ENCODE measurements around the gene PCDHA11.
A peak's percentile ranks its signal among the peaks of the same experiment; 100 is the strongest.
"Not testable (repeated sequence)": the region's sequence is repeated elsewhere in the genome, so short reads cannot be mapped to it uniquely, and the experiment has no call there.

PCDHA11 gene, protein sequence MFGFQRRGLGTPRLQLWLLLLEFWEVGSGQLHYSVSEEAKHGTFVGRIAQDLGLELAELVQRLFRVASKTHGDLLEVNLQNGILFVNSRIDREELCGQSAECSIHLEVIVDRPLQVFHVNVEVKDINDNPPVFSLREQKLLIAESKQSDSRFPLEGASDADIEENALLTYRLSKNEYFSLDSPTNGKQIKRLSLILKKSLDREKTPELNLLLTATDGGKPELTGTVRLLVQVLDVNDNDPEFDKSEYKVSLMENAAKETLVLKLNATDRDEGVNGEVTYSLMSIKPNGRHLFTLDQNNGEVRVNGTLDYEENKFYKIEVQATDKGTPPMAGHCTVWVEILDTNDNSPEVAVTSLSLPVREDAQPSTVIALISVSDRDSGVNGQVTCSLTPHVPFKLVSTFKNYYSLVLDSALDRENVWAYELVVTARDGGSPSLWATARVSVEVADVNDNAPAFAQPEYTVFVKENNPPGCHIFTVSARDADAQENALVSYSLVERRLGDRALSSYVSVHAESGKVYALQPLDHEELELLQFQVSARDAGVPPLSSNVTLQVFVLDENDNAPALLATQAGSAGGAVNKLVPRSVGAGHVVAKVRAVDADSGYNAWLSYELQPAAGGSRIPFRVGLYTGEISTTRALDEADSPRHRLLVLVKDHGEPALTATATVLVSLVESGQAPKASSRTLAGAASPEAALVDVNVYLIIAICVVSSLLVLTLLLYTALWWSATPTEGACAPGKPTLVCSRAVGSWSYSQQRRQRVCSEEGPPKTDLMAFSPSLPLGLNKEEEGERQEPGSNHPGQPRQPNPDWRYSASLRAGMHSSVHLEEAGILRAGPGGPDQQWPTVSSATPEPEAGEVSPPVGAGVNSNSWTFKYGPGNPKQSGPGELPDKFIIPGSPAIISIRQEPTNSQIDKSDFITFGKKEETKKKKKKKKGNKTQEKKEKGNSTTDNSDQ

DNA sequence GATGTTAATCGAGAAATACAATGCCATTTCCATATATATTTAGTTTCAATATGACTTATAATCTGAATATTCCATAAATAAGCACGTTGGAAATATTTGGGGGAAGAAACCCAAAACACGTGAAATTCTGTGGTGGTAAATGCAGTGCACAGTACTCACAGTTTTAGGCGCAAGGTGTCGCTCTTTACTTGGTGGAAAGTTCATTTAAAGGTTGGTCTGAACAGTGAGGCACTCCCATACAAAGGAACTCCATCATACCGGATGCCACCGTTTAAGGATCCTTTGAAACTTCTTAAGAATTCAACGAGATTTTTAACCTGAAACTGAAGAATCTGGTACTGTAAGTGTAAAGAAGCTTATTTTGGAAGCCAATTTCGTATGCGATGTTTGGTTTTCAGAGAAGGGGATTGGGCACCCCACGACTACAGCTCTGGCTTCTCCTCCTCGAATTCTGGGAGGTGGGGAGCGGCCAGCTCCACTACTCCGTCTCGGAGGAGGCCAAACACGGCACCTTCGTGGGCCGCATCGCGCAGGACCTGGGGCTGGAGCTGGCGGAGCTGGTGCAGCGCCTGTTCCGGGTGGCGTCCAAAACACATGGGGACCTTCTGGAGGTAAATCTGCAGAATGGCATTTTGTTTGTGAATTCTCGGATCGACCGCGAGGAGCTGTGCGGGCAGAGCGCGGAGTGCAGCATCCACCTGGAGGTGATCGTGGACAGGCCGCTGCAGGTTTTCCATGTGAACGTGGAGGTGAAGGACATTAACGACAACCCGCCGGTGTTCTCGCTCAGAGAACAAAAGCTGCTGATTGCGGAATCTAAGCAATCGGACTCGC is at the start of gene PCDHA11:
PCDHA11 (plus strand) TSS at position 237 of the 834 bp plus-strand sequence; CDS start at position 384, 147 bp downstream.
- DNase-seq = peak; percentile 78

DNA sequence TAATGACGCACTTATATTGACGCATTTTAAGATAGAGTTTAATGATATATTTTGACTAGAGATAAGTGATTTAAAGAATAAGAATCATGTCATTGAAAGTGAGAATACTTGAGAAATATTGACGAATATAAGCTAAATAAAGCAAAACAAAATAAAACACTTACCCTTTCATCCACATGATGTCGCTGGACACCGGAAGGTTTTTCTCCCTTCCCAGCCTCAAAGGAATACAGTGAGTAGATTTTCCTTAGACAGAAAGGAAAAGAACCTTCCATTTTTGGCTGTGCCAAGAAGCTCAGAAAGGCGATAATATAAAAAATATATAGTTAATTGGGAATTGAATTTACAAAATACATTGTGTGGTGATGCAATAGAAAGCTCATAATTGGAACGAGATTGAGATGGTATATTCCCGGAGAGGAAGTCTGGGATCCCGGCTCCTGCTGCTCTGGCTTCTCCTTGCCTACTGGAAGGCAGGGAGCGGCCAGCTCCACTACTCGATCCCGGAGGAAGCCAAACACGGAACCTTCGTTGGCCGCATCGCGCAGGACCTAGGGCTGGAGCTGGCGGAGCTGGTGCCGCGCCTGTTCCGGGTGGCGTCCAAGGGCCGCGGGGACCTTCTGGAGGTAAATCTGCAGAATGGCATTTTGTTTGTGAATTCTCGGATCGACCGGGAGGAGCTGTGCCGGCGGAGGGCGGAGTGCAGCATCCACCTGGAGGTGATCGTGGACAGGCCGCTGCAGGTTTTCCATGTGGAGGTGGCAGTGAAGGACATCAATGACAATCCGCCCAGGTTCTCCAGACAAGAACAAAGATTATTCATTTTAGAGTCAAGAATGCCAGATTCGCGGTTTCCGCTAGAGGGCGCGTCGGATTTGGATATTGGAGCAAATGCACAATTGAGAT is 47.1 kb upstream of the PCDHA11 start, which contains the start of gene PCDHA5:
PCDHA5 (plus strand) TSS at position 239 of the 906 bp plus-strand sequence.
- no peak for DNase-seq

DNA sequence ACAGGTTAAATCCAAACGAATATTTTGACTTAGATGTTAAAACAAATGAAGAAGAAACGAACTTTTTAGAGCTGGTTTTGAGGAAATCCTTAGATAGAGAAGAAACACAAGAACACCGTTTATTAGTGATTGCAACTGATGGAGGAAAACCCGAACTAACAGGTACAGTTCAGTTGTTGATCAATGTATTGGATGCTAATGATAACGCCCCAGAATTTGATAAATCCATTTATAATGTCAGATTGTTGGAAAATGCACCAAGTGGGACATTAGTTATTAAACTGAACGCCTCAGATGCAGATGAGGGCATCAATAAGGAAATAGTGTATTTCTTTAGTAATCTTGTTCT is 46.5 kb upstream of the PCDHA11 start:
- no peak for DNase-seq

DNA sequence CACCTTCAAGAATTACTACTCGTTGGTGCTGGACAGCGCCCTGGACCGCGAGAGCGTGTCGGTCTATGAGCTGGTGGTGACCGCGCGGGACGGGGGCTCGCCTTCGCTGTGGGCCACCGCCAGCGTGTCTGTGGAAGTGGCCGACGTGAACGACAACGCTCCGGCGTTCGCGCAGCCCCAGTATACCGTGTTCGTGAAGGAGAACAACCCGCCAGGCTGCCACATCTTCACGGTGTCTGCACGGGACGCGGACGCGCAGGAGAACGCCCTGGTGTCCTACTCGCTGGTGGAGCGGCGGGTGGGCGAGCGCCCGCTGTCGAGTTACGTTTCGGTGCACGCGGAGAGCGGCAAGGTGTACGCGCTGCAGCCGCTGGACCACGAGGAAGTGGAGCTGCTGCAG is 45.8 kb upstream of the PCDHA11 start:
- not testable (repeated sequence) for DNase-seq

DNA sequence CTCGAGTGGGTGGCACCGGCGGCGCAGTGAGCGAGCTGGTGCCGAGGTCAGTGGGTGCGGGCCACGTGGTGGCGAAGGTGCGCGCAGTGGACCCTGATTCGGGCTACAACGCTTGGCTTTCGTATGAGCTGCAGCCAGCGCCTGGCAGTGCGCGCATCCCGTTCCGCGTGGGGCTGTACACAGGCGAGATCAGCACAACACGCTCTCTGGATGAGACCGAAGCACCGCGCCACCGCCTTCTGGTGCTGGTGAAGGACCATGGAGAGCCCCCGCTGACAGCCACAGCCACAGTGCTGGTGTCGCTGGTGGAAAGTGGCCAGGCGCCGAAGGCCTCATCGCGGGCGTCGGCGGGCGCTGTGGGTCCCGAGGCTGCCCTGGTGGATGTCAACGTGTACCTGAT is 45.3 kb upstream of the PCDHA11 start:
- DNase-seq = no peak

DNA sequence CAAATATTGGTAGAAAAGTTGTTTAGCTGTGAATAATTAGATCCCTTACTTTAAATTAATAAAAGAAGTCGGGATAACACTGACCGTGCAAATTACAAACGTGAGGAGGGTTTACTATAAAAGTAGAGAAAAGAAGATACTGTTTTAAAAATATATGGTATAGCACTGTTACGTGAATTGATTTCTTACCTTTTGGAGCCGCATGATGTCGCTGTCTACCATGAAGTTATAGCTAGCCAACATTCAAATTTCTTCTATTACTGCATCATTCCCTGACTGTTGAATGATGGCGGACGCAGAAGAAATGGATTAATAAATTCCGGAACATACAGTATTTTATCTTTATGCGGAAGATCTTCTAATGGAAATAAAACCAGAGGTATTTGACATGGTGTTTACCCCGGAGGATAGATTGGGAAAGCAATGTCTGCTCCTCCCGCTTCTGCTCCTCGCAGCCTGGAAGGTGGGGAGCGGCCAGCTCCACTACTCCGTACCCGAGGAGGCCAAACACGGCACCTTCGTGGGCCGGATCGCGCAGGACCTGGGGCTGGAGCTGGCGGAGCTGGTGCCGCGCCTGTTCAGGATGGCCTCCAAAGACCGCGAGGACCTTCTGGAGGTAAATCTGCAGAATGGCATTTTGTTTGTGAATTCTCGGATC is 40.9 kb upstream of the PCDHA11 start, which contains the start of gene PCDHA6:
PCDHA6 (plus strand) TSS at position 257 of the 658 bp plus-strand sequence; CDS start at position 389, 132 bp downstream.
- DNase-seq = no peak

DNA sequence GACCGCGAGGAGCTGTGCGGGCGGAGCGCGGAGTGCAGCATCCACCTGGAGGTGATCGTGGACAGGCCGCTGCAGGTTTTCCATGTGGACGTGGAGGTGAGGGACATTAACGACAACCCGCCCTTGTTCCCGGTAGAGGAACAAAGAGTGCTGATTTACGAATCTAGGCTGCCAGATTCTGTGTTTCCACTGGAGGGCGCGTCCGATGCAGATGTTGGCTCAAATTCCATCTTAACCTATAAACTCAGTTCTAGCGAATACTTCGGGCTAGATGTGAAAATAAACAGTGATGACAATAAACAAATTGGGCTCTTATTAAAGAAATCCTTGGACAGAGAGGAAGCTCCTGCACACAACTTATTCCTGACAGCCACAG is 40.4 kb upstream of the PCDHA11 start:
- DNase-seq = no peak

DNA sequence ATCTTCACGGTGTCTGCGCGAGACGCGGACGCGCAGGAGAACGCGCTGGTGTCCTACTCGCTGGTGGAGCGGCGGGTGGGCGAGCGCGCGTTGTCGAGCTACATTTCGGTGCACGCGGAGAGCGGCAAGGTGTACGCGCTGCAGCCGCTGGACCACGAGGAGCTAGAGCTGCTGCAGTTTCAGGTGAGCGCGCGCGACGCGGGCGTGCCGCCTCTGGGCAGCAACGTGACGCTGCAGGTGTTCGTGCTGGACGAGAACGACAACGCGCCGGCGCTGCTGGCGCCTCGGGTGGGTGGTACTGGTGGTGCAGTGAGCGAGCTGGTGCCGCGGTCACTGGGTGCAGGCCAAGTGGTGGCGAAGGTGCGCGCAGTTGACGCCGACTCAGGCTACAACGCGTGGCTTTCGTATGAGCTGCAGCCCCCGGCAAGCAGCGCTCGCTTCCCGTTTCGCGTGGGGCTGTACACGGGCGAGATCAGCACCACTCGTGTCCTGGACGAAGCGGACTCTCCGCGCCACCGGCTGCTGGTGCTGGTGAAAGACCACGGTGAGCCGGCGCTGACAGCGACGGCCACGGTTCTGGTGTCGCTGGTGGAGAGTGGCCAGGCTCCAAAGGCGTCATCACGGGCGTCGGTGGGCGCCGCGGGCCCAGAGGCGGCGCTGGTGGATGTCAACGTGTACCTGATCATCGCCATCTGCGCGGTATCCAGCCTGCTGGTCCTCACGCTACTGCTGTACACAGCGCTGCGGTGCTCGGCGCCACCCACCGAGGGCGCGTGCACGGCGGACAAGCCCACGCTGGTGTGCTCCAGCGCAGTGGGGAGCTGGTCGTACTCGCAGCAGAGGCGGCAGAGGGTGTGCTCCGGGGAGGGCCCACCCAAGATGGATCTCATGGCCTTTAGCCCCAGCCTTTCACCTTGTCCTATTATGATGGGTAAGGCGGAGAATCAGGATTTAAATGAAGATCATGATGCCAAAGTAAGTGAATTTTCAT is 39.0 kb upstream of the PCDHA11 start:
- not testable (repeated sequence) for DNase-seq

DNA sequence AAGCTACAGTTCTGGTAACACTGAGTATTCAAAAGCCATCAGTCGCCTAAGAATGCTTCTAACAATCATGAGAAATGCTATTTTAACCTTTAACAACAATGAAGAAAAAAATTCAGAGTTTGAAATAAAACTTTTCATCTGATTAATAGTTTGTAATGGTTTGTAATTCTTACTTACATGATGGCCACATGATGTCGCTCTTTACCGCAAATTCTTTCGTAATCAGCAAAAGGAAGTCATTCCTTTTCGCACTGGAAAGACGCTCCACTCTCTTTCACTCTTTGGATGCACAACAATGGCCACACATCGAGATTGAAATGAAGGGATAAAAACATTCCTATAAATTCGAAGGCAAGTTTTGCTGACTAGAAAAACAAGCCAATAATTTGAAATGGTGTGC is 34.8 kb upstream of the PCDHA11 start, which contains the start of gene PCDHA7:
PCDHA7 (plus strand) TSS at position 277 of the 400 bp plus-strand sequence; CDS start at position 392, 115 bp downstream.
- DNase-seq = peak; percentile 1

DNA sequence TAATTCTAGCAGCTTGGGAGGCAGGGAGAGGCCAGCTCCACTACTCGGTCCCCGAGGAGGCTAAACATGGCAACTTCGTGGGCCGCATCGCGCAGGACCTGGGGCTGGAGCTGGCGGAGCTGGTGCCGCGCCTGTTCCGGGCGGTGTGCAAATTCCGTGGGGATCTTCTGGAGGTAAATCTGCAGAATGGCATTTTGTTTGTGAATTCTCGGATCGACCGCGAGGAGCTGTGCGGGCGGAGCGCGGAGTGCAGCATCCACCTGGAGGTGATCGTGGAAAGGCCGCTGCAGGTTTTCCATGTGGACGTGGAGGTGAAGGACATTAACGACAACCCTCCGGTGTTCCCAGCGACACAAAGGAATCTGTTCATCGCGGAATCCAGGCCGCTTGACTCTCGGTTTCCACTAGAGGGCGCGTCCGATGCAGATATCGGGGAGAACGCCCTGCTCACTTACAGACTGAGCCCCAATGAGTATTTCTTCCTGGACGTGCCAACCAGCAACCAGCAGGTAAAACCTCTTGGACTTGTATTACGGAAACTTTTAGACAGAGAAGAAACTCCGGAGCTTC is 34.2 kb upstream of the PCDHA11 start:
- not testable (repeated sequence) for DNase-seq

DNA sequence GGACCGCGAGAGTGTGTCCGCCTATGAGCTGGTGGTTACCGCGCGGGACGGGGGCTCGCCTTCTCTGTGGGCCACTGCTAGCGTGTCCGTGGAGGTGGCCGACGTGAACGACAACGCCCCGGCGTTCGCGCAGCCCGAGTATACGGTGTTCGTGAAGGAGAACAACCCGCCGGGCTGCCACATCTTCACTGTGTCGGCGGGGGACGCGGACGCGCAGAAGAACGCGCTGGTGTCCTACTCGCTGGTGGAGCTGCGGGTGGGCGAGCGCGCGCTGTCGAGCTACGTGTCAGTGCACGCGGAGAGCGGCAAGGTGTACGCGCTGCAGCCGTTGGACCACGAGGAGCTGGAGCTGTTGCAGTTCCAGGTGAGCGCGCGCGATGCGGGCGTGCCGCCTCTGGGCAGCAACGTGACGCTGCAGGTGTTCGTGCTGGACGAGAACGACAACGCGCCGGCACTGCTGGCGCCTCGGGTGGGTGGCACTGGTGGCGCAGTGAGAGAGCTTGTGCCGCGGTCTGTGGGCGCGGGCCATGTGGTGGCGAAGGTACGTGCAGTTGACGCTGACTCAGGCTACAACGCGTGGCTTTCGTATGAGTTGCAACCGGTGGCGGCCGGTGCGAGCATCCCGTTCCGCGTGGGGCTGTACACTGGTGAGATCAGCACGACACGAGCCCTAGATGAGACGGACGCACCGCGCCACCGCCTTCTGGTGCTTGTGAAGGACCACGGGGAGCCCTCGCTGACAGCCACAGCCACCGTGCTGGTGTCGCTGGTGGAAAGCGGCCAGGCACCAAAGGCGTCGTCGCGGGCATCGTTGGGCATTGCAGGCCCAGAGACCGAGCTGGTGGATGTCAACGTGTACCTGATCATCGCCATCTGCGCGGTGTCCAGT is 32.9 kb upstream of the PCDHA11 start:
- DNase-seq = no peak

DNA sequence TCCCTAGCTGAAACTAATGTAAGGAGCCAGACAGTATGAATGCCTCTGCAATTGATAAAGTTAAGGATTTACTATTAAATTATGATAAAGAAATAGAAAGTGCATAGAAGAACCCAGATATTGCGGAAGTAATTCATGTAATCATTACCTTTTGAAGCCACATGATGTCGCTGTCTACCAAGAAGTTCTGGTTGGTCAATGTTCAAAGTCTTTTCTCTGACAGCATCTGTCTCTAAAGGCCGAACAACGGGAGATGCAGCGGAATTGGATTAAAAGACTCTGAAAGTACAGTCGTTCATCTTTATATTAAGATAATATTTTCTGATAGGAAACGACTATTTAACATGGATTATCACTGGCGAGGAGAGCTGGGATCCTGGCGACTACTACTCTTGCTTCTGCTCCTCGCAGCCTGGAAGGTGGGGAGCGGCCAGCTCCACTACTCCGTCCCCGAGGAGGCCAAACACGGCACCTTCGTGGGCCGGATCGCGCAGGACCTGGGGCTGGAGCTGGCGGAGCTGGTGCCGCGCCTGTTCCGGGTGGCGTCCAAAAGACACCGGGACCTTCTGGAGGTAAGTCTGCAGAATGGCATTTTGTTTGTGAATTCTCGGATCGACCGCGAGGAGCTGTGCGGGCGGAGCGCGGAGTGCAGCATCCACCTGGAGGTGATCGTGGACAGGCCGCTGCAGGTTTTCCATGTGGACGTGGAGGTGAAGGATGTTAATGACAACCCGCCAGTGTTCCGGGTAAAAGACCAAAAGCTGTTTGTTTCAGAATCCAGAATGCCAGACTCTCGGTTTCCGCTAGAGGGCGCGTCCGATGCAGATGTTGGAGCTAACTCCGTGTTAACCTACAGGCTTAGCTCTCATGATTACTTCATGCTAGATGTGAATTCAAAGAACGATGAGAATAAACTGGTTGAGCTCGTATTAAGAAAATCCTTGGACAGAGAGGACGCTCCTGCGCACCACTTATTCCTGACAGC is 27.5 kb upstream of the PCDHA11 start, which contains the start of gene PCDHA8:
PCDHA8 (plus strand) TSS at position 210 of the 985 bp plus-strand sequence; CDS start at position 345, 135 bp downstream.
- DNase-seq = peak; percentile 58

DNA sequence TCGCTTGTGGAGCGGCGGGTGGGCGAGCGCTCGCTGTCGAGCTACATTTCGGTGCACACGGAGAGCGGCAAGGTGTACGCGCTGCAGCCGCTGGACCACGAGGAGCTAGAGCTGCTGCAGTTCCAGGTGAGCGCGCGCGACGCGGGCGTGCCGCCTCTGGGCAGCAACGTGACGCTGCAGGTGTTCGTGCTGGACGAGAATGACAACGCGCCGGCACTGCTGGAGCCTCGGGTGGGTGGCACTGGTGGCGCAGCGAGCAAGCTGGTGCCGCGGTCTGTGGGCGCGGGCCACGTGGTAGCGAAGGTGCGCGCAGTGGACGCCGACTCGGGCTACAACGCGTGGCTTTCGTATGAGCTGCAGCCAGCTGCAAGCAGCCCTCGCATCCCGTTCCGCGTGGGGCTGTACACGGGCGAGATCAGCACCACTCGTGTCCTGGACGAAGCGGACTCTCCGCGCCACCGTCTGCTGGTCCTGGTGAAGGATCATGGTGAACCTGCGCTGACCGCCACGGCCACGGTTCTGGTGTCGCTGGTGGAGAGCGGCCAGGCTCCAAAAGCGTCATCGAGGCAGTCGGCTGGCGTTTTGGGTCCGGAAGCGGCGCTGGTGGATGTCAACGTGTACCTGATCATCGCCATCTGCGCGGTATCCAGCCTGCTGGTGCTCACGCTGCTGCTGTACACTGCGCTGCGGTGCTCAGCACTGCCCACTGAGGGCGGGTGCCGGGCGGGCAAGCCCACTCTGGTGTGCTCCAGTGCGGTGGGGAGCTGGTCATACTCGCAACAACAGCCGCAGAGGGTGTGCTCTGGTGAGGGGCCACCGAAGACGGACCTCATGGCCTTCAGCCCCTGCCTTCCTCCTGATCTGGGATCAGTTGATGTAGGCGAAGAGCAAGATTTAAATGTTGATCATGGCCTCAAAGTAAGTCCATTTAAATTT is 25.7 kb upstream of the PCDHA11 start:
- no peak for DNase-seq

DNA sequence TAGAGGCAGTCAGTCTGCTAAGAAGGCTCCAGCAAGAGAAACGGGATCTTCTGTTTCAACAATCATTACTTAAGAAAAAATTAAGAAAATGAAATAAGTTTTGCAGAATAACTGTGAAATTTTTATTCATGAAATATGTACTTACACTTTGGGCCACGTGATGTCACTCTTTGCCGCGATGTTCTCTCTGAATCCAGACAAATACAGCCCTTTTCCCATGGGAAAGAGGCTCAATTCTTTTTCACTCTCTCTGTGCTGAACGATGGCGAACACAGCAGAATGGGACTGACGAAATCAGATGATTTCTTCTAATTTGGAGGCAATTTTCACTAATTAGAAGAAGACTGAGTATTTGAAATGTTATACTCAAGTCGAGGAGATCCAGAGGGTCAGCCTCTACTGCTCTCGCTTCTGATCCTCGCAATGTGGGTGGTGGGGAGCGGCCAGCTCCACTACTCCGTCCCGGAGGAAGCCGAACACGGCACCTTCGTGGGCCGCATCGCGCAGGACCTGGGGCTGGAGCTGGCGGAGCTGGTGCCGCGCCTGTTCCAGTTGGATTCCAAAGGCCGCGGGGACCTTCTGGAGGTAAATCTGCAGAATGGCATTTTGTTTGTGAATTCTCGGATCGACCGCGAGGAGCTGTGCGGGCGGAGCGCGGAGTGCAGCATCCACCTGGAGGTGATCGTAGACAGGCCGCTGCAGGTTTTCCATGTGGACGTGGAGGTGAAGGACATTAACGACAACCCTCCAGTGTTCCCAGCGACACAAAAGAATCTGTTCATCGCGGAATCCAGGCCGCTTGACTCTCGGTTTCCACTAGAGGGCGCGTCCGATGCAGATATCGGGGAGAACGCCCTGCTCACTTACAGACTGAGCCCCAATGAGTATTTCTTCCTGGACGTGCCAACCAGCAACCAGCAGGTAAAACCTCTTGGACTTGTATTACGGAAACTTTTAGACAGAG is 20.3 kb upstream of the PCDHA11 start, which contains the start of gene PCDHA9:
PCDHA9 (plus strand) TSS at position 244 of the 964 bp plus-strand sequence; CDS start at position 358, 114 bp downstream.
- peak; percentile 1 for DNase-seq
